ENCODE measurements around the gene KLF1.
"Not testable (repeated sequence)": the region's sequence is repeated elsewhere in the genome, so short reads cannot be mapped to it uniquely, and the experiment has no call there.

The KLF1 gene

DNA sequence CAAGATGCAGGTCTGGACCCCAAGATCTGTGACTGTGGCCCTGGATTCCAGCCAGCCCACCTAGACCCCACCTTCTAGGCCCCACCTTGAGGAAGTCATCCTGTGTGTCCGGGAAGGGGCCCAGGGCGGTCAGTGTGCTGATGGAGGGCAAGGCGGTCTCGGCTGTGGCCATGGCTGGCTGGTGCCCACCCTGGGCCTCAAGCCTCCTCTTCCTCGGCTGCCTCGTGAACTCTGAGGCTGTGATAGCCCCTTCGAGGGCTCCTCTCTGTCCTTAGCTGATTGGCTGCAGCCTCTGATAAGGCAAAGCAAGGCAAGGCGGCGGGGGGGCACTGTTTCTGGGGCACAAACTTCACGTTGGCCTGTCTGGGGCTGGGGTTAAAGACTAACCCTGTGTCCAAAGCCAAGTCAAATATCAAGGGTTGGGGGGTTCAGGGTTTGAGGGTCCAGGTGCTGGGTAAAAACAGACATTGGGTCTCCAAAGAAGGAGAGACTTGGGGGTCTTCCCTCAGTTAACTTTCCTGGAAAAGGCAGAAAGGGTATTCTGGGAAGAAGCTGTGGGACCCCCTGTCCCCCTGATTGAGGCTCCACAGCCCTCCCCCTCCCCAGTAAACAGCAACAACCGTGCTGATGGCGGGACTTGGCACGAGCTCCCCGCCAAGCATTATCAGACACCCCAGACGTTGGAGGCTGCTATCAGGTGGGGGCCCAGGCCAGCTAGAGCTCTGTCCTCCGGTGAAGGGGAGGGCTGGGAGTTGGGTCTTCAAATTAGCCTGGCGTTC lies at the start of gene KLF1:
Gene KLF1, minus strand, starts transcription at position 233 of the 779 bp plus-strand sequence. Its CDS starts 61 bp downstream, at position 172.
- no peak for DNase-seq

- no peak for DNase-seq
Measured at GRCh38 chr19:12936582-12936981, 49.6 kb upstream of the KLF1 start.

- DNase-seq, result no peak
Measured at GRCh38 chr19:12935071-12935470, 48.1 kb upstream of the KLF1 start.

DNA sequence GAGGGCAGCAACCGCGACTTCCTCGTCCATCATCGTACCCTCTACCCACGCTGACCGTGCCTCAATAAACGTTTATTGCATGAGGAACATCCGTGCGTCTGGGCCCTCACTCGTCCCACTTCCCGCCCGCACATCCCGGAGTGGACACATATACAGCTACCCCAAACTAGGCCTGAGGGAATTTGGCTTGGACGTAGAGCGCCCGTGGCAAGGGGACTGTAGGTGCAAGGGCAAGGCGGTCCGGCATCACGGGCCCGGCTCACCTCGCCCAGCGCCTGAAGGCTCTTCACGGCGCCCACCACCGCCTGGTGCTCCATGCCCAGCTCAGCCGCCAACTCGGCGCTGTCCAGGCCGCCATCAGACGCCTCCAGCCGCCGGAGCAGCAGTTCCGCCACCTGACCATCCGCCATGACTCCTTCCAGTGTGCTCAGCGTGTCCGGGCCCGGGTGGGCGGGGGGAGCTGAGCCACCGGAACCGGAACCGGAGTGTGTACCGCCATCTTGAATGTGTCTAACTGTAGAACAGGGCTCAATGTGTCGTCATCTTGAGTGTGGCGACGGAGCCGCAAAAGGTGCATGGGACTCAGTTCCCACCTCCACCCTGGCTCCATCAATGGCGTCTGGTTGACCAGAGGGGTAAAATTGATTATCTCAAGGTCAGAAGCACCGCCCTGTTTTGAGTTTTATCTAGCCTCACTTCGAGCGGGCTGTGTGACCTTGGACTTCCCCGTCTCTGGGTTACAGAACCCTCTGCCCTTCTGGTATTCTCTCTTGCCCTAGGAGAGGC lies 46.5 kb upstream of the KLF1 start, which contains the start of gene FARSA:
Gene FARSA, minus strand, starts transcription at position 425 of the 786 bp plus-strand sequence. Its CDS starts 15 bp downstream, at position 410.
- peak; percentile 77 for DNase-seq

- no peak for DNase-seq
Measured at GRCh38 chr19:12932392-12933286, 45.6 kb upstream of the KLF1 start.

DNA sequence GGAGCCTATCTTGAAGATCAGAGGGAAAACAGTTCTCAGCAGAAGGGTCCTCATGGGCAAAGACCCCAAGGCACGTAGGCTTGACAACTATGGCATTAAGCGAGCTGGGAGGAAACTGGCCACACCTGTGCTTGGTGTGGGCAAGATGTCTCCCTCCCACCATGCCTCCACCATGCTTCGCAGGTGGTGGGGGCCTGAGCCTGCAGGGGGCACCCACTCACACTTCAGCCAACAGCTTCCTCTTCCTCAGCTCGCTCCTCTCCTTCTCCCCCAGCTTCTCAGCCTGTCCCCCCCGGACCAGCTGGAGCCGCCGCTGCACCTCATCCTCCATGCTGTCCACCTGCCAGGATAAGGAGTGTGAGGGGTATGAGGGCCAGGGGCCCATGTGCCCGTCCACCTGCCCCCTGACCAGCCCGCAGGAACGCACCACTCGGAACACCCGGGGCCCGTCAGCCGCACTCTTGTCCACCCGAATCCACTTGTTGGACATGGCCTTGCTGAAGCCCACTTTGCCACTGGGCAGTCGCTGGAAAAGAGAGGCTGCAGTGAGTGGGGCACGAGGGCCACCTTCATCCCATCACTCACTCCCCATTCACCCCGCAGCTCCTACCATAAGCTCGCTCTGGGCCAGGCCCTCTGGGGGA lies 43.1 kb upstream of the KLF1 start:
- DNase-seq, result no peak

DNA sequence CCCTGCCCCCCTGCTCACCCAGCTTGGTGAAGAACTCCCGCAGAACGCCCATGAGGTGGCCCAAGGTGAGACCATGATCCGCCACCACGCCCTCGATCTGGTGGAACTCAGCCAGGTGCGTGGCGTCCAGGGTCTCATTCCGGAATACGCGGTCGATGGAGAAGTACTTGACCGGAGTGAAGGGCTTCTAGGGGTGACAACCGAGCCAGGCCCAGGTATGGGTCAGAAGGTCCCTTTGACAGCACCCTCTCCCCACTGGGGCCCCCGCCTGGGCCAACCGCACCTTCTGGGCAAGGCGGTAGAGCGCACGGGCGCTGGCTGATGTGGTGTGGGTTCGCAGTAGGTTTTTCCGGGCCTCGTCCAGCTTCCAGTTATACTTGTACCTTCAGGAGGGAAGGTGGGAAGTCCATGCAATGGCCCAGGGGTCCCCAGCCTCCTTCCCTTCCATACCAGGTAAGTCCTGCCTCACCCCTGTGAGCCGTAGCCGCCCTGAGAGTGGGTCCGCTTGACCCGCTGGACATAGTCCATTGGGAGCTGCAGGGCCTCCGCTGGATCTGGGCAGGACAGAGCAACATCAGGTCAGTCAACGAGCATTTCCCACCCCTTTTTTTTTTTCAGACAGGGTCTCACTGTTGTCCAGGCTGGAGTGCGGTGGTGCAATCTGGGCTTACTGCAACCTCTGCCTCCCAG lies 37.8 kb upstream of the KLF1 start:
- DNase-seq, result no peak

- no peak for DNase-seq
Measured at GRCh38 chr19:12922959-12923358, 36.0 kb upstream of the KLF1 start.

DNA sequence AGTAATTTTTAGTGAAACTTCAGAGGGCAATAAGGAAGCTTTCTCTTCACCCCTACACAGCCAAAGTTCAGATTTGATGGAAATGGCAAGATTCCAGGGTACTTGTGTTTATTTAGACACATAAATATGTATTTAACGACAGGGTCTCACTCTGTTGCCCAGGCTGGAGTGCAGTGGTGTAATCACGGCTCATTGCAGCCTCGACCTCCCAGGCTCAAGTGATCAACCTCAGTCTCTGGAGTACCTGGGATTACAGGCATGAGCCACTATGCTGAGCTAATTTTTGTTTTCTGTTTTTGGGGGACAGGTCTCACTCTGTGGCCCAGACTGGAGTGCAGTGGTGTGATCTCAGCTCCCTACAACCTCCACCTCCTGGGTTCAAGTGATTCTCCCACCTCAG lies 34.0 kb upstream of the KLF1 start:
- no peak for DNase-seq

- no peak for DNase-seq
Measured at GRCh38 chr19:12918253-12918652, 31.3 kb upstream of the KLF1 start.

GRCh38 chr19:12915860-12916259 lies 28.9 kb upstream of the KLF1 start:
- not testable (repeated sequence) for DNase-seq

- peak; percentile 35 for DNase-seq
Measured at GRCh38 chr19:12913851-12914690, 27.1 kb upstream of the KLF1 start.

DNA sequence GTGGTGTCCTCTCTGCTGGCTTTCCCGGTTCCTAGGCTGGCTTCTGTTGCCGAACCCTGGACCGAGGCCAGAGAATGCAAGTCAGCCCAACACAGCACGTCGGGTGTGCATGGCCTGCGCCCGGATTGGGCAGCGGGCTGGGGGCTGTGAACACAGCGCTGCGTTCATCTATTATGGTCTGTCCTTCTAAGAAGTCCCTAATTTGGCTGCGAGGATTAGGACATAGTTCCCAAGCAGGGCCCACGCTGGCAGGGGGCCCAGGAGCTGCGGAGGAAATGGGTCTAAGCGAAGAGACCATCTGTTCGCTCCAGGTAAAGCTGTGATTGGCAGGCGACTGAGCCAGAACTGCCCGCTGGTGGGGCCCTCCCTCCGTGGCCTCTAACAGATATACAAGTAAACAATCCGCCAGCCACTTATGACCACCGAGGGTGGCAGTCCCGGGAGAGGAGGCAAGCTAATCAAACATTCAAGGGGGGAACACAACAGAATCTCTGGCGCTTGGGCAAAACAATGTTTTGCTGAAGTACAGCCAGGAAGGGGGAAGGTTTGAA lies 26.1 kb upstream of the KLF1 start:
- DNase-seq, result peak; percentile 99

DNA sequence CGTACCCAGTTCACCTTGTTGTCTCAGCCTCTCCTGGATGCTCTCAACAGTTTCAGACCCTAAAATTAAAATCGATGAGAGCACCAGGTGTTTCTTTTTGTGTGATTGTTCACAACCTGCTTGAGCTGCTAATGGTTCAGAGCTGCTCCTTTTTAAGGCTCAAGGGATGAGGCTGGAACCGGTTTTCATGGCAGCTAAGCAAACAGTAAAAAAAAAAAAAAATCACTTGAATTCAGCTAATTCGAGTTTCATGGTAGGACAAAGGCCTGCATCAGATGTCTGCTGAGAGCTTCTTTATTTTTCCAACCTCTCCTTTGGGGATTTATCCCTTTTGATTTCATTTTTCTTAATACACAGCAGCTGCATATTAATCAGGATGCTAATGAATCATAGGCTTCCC lies 25.6 kb upstream of the KLF1 start:
- DNase-seq, result no peak

DNA sequence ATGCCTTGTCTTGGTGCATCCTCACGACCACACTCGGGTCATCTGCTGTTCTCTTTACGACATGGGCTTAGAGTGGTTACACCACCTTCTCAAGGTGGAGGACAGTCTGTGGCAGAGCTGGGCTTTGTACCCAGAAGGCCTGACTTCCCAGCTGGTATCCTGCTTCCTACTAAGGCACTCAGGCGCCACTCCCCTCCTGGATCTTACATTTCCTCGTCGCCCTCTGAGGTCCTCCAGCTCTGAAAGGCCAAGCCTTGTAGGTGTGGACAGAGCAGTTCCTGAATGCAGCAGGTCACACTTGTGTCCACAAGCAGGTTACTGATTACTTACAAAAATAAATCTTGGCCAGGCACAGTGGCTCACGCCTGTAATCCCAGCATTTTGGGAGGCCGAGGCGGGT lies 20.2 kb upstream of the KLF1 start:
- no peak for DNase-seq

DNA sequence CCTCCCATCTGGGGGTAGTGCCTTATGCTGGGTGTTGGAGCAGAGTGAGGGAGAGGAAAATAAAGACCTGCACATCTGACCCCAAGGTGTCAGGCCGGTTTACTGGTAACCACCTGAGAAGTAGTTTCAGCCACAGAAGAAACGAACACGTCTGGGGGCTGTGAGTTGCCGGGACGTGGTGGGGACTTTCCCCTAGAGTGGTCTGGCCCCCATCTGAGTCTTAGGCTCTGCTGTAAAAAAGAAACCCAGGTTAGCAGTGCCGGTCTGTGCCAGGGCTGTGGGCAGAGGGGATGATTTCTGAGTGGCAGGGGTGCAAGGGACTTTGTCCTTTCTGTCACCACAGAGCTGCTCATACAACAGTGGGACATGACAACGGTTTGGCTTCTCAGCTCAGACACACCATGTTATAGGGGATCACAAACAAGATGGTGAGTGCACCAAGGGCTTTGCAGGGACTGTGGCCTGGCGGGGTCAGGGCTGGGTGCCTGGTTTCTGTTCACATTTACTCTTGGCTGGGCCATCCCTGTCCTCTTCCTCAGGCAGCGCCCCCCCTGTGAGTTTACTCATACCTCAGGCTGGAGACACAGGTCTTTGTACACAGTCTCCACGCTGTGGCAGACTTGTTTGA lies 13.0 kb upstream of the KLF1 start:
- no peak for DNase-seq

DNA sequence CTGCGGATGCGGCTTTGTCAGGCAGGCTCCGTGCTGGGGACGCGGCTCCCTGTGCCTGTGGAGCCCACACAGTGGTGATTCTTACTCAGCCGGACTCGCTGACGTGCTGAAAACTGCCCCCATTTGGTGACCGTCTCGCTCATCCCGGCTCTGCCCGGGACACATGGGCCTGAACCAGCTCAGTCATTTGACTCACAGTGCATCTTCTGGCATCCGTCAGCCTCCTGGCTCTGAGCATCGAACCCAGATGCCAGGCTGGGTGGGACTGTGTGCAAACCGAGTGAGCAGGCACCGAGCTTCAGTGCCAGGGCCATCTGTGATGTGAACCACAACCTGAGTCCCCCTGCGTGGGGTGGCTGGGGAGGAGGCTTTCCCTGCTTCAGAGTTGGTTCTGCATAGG lies 9.5 kb upstream of the KLF1 start:
- DNase-seq, result no peak

GRCh38 chr19:12893582-12893981 lies 6.6 kb upstream of the KLF1 start:
- DNase-seq, result no peak

DNA sequence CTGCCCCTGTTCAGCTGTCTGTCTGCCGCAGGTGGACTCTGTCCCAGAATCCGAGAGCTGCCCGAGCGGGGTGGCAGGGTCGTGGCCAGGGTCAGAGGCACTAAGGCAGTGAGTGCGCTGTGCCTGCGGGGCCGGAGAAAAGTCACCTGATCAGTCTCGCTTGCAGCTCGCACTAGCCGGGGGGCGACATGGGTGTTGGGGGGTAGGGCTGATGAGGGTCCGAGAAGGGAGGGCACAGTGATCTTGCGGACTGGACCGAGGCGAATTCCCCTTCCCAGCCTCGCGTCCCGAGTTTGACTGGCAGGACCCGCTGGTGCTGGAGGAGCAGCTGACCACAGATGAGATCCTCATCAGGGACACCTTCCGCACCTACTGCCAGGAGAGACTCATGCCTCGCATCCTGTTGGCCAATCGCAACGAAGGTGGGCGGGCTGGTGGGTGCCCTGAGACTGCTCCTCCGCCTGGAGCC lies 4.6 kb upstream of the KLF1 start:
- DNase-seq, result no peak
